KOPT-K1 (cell line): ENCODE data around the gene C20orf96.
"Not testable (repeated sequence)": the region's sequence is repeated elsewhere in the genome, so short reads cannot be mapped to it uniquely, and the experiment has no call there.

Experiments used
- H3K27ac ChIP-seq: fragments of 200-600 bp; sonication (generic); 2 replicates; pipeline ENCODE4 v1.5.1; 2016; ENCODE audit warnings: antibody characterized with exemption, mild to moderate bottlenecking, low read depth, low read length; ENCODE audit not compliant: poor library complexity, severe bottlenecking
- H3K36me3 ChIP-seq: fragments of 200-600 bp; sonication (generic); 2 replicates; pipeline ENCODE4 v1.5.1; 2017; ENCODE audit warnings: antibody characterized with exemption, mild to moderate bottlenecking, low read length, moderate library complexity; ENCODE audit not compliant: insufficient read depth
- H3K9me3 ChIP-seq: fragments of 200-600 bp; sonication (generic); 2 replicates; pipeline ENCODE4 v1.5.1; 2017; ENCODE audit warnings: antibody characterized with exemption, low read length, mild to moderate bottlenecking; ENCODE audit not compliant: insufficient read depth, poor library complexity, severe bottlenecking

The C20orf96 gene

GRCh38 chr20:251354-251753 lies 39.2 kb downstream of the C20orf96 start:
- Histone ChIP-seq H3K36me3 (no peaks in the 10 kb centered on the region), H3K27ac (no peak overlapping the region), H3K9me3 (no peaks in the 10 kb centered on the region)

GRCh38 chr20:242905-243304 lies 47.6 kb downstream of the C20orf96 start:
- no peaks in the 10 kb centered on the region for H3K9me3 ChIP-seq
- no peaks in the 10 kb centered on the region for H3K36me3 ChIP-seq
- no peak overlapping the region for H3K27ac ChIP-seq

GRCh38 chr20:237929-238328 lies 52.6 kb downstream of the C20orf96 start:
- Histone ChIP-seq H3K27ac (no peak overlapping the region), H3K36me3 (no peaks in the 10 kb centered on the region), H3K9me3 (no peaks in the 10 kb centered on the region)

- H3K27ac ChIP-seq: no peak overlapping the region
- no peaks in the 10 kb centered on the region for H3K36me3 ChIP-seq
- no peaks in the 10 kb centered on the region for H3K9me3 ChIP-seq
Measured at GRCh38 chr20:237489-237888, 53.1 kb downstream of the C20orf96 start.

- no peaks in the 10 kb centered on the region for H3K9me3 ChIP-seq
- H3K36me3 ChIP-seq: no peaks in the 10 kb centered on the region
- H3K27ac ChIP-seq: no peak overlapping the region
Measured at GRCh38 chr20:235891-236290, 54.7 kb downstream of the C20orf96 start.

- Histone ChIP-seq H3K36me3 (no peaks in the 10 kb centered on the region), H3K27ac (no peak overlapping the region), H3K9me3 (no peaks in the 10 kb centered on the region)
Measured at GRCh38 chr20:227439-228105, 63.0 kb downstream of the C20orf96 start.

GRCh38 chr20:226958-227357 lies 63.6 kb downstream of the C20orf96 start, which contains the start of gene DEFB129:
Gene DEFB129 (plus strand): TSS chr20:227258. CDS start chr20:227289, 31 bp downstream.
- H3K9me3 ChIP-seq: no peaks in the 10 kb centered on the region
- no peaks in the 10 kb centered on the region for H3K36me3 ChIP-seq
- H3K27ac ChIP-seq: no peak within 1 kb of the TSS

GRCh38 chr20:225879-226278 lies 64.7 kb downstream of the C20orf96 start:
- not testable (repeated sequence) for H3K36me3 ChIP-seq, H3K9me3 ChIP-seq, H3K27ac ChIP-seq

- H3K27ac ChIP-seq: no peak overlapping the region
- no peaks in the 10 kb centered on the region for H3K36me3 ChIP-seq
- no peaks in the 10 kb centered on the region for H3K9me3 ChIP-seq
Measured at GRCh38 chr20:221258-221830, 69.2 kb downstream of the C20orf96 start.
